Trophoblast cell (in vitro differentiated cells and primary cell): ENCODE measurements around the gene ASTL.

Experiments used
- DNase-seq, 2 donors: peaks; one replicate each; pipeline ENCODE4 v3.0.0-alpha.2; 2016
- H2AFZ ChIP-seq: 2 replicates; pipeline ENCODE4 v1.6.1; 2013; ENCODE audit warnings: low read length, moderate library complexity, mild to moderate bottlenecking; ENCODE audit not compliant: insufficient read depth, poor library complexity
- H2AK5ac ChIP-seq: 2 replicates; pipeline ENCODE4 v1.6.1; 2013; ENCODE audit warnings: mild to moderate bottlenecking, low read length
- H2BK120ac ChIP-seq: 2 replicates; pipeline ENCODE4 v1.6.1; 2013; ENCODE audit warnings: low read length, mild to moderate bottlenecking, moderate library complexity; ENCODE audit not compliant: insufficient read depth, poor library complexity
- H2BK12ac ChIP-seq: 2 replicates; pipeline ENCODE4 v1.6.1; 2013; ENCODE audit warnings: mild to moderate bottlenecking, low read length, moderate library complexity
- H2BK5ac ChIP-seq: 2 replicates; pipeline ENCODE4 v1.6.1; 2013; ENCODE audit warnings: low read length, low read depth, moderate library complexity, mild to moderate bottlenecking; ENCODE audit not compliant: poor library complexity
- H3K14ac ChIP-seq: 2 replicates; pipeline ENCODE4 v1.6.1; 2013; ENCODE audit warnings: mild to moderate bottlenecking, low read length
- H3K18ac ChIP-seq: 2 replicates; pipeline ENCODE4 v1.6.1; 2013; ENCODE audit warnings: mild to moderate bottlenecking, low read length
- H3K23ac ChIP-seq: 2 replicates; pipeline ENCODE4 v1.6.1; 2013; ENCODE audit warnings: low read length
- H3K27ac ChIP-seq: 2 replicates; pipeline ENCODE4 v1.5.1; 2013; ENCODE audit warnings: low read depth, mild to moderate bottlenecking, inconsistent platforms, low read length, moderate library complexity
- H3K27me3 ChIP-seq: 2 replicates; pipeline ENCODE4 v1.6.1; 2013; ENCODE audit warnings: inconsistent platforms, mild to moderate bottlenecking, low read length, moderate library complexity; ENCODE audit not compliant: insufficient read depth
- H3K36me3 ChIP-seq, 2 experiments: 1 replicate in 1 of 2; 2 replicates in 1 of 2; pipeline ENCODE4 v1.6.1; 2013; ENCODE audit warnings: low read length in 2 of 2, mild to moderate bottlenecking in 2 of 2, moderate library complexity in 1 of 2; ENCODE audit not compliant: insufficient read depth in 2 of 2, control insufficient read depth in 1 of 2
- H3K4ac ChIP-seq: 2 replicates; pipeline ENCODE4 v1.6.1; 2013; ENCODE audit warnings: low read depth, mild to moderate bottlenecking, low read length, moderate library complexity
- H3K4me1 ChIP-seq, 2 experiments: 1 replicate in 1 of 2; 2 replicates in 1 of 2; pipeline ENCODE4 v1.6.1; 2013; ENCODE audit warnings: low read length in 2 of 2, mild to moderate bottlenecking in 2 of 2, moderate library complexity in 1 of 2; ENCODE audit not compliant: insufficient read depth in 2 of 2, control insufficient read depth in 1 of 2
- H3K4me2 ChIP-seq: 2 replicates; pipeline ENCODE4 v1.6.1; 2013; ENCODE audit warnings: inconsistent platforms, mild to moderate bottlenecking, low read length, moderate library complexity
- H3K4me3 ChIP-seq: 2 replicates; pipeline ENCODE4 v1.5.1; 2013; ENCODE audit warnings: mild to moderate bottlenecking, low read depth, low read length, inconsistent platforms
- H3K79me1 ChIP-seq: one replicate; pipeline ENCODE4 v1.6.1; 2013; ENCODE audit warnings: low read length
- H3K79me2 ChIP-seq: 2 replicates; pipeline ENCODE4 v1.6.1; 2013; ENCODE audit warnings: low read length, mild to moderate bottlenecking; ENCODE audit not compliant: control insufficient read depth, insufficient read depth, poor library complexity
- H3K9ac ChIP-seq: 2 replicates; pipeline ENCODE4 v1.6.1; 2013; ENCODE audit warnings: mild to moderate bottlenecking, low read length
- H3K9me3 ChIP-seq: 2 replicates; pipeline ENCODE4 v1.6.1; 2013; ENCODE audit warnings: low read depth, mild to moderate bottlenecking, control low read depth, inconsistent platforms, low read length; ENCODE audit not compliant: insufficient read depth
- H4K12ac ChIP-seq: 2 replicates; pipeline ENCODE4 v1.6.1; 2013; ENCODE audit warnings: low read depth, mild to moderate bottlenecking, low read length, moderate library complexity
- H4K8ac ChIP-seq: 2 replicates; pipeline ENCODE4 v1.6.1; 2013; ENCODE audit warnings: low read depth, mild to moderate bottlenecking, low read length, moderate library complexity
- H4K91ac ChIP-seq: one replicate; pipeline ENCODE4 v1.6.1; 2013; ENCODE audit warnings: low read depth, mild to moderate bottlenecking, low read length, moderate library complexity
- WGBS: extraction: QIAGEN DNeasy Blood & Tissue Kit; methylation state at CpG from one replicate; pipeline ENCODE4 v1.1.7; 2013; ENCODE audit warnings: missing lambda C conversion rate; ENCODE audit not compliant: insufficient read length, insufficient coverage; ENCODE audit errors: extremely low coverage; 5-methylcytosine and 5-hydroxymethylcytosine counted together

Gene ASTL

GRCh38 chr2:96081042-96081441 lies 57.3 kb downstream of the ASTL start:
- WGBS: no CpG with 5 or more reads among the region's 2 CpGs
- H4K12ac ChIP-seq: no peak overlapping the region
- no peaks in the 10 kb centered on the region for H3K27me3 ChIP-seq
- no peaks in the 10 kb centered on the region for H3K79me1 ChIP-seq
- no peak overlapping the region for H3K27ac ChIP-seq
- H4K8ac ChIP-seq: no peak overlapping the region
- H3K4me3 ChIP-seq: no peak overlapping the region
- no peak overlapping the region for H2BK12ac ChIP-seq
- H2BK5ac ChIP-seq: no peak overlapping the region
- H3K23ac ChIP-seq: no peak overlapping the region
- no peaks in the 10 kb centered on the region for H3K4me1 ChIP-seq
- H3K4ac ChIP-seq: no peak overlapping the region
- no peak overlapping the region for H4K91ac ChIP-seq
- H3K9ac ChIP-seq: no peak overlapping the region
- no peak overlapping the region for H3K18ac ChIP-seq
- no peak overlapping the region for H3K14ac ChIP-seq
- no peak overlapping the region for H3K4me2 ChIP-seq
- no peak overlapping the region for H2AFZ ChIP-seq
- no peaks in the 10 kb centered on the region for H3K79me2 ChIP-seq
- no peak for DNase-seq
- no peak overlapping the region for H2BK120ac ChIP-seq
- no peak overlapping the region for H2AK5ac ChIP-seq
- H3K9me3 ChIP-seq: no peaks in the 10 kb centered on the region
- no peaks in the 10 kb centered on the region for H3K36me3 ChIP-seq

GRCh38 chr2:96075199-96075771 lies 63.0 kb downstream of the ASTL start:
- Histone ChIP-seq H3K36me3 (no peaks in the 10 kb centered on the region), H3K18ac (no peak overlapping the region), H4K91ac (no peak overlapping the region), H4K12ac (no peak overlapping the region), H3K79me2 (no peaks in the 10 kb centered on the region), H3K27ac (no peak overlapping the region), H3K4me2 (no peak overlapping the region), H3K23ac (no peak overlapping the region), H2BK12ac (no peak overlapping the region), H2BK120ac (no peak overlapping the region), H3K9me3 (no peaks in the 10 kb centered on the region), H4K8ac (no peak overlapping the region), H3K4ac (no peak overlapping the region), H2BK5ac (no peak overlapping the region), H2AK5ac (no peak overlapping the region), H3K14ac (no peak overlapping the region), H3K9ac (no peak overlapping the region), H3K79me1 (peaks cover 2% of the 10 kb centered on the region), H2AFZ (no peak overlapping the region), H3K4me3 (no peak overlapping the region), H3K27me3 (no peaks in the 10 kb centered on the region), H3K4me1 (peaks cover 10 to 13% of the 10 kb centered on the region in 2 experiments)
- DNase-seq: no peak
- no CpG with 5 or more reads among the region's 2 CpGs for WGBS

- Histone ChIP-seq H3K79me2 (no peaks in the 10 kb centered on the region), H4K8ac (no peak overlapping the region), H3K14ac (no peak overlapping the region), H3K4me3 (no peak overlapping the region), H2BK120ac (no peak overlapping the region), H3K27ac (no peak overlapping the region), H2AK5ac (no peak overlapping the region), H2BK5ac (no peak overlapping the region), H4K12ac (no peak overlapping the region), H2BK12ac (no peak overlapping the region), H3K4me2 (no peak overlapping the region), H3K23ac (no peak overlapping the region), H4K91ac (no peak overlapping the region), H3K18ac (no peak overlapping the region), H3K9me3 (no peaks in the 10 kb centered on the region), H3K9ac (no peak overlapping the region), H3K27me3 (no peaks in the 10 kb centered on the region), H3K79me1 (peaks cover 2% of the 10 kb centered on the region), H3K4ac (no peak overlapping the region), H2AFZ (no peak overlapping the region), H3K36me3 (no peaks in the 10 kb centered on the region), H3K4me1 (peaks cover 10 to 13% of the 10 kb centered on the region in 2 experiments)
- WGBS: no CpG with 5 or more reads among the region's 6 CpGs
- no peak for DNase-seq
Observed at GRCh38 chr2:96074156-96074555, 64.1 kb downstream of the ASTL start.

GRCh38 chr2:96073170-96073775 lies 65.0 kb downstream of the ASTL start:
- Histone ChIP-seq H2BK12ac (no peak overlapping the region), H3K18ac (no peak overlapping the region), H3K79me1 (peaks cover 2% of the 10 kb centered on the region), H3K23ac (no peak overlapping the region), H3K79me2 (no peaks in the 10 kb centered on the region), H3K4me2 (peak overlapping the region; percentile 4), H3K4me3 (no peak overlapping the region), H3K4ac (no peak overlapping the region), H3K14ac (no peak overlapping the region), H3K4me1 (peaks cover 10 to 13% of the 10 kb centered on the region in 2 experiments), H3K9ac (no peak overlapping the region), H3K27ac (no peak overlapping the region), H2BK120ac (no peak overlapping the region), H3K9me3 (no peaks in the 10 kb centered on the region), H2AFZ (no peak overlapping the region), H3K27me3 (no peaks in the 10 kb centered on the region), H4K8ac (no peak overlapping the region), H3K36me3 (no peaks in the 10 kb centered on the region), H4K91ac (no peak overlapping the region), H4K12ac (no peak overlapping the region), H2BK5ac (peak overlapping the region; percentile 15), H2AK5ac (no peak overlapping the region)
- no CpG with 5 or more reads among the region's 7 CpGs for WGBS
- peak; percentile 58 to 67 for DNase-seq
